ENCODE data around the gene COL27A1.

Gene COL27A1

DNA sequence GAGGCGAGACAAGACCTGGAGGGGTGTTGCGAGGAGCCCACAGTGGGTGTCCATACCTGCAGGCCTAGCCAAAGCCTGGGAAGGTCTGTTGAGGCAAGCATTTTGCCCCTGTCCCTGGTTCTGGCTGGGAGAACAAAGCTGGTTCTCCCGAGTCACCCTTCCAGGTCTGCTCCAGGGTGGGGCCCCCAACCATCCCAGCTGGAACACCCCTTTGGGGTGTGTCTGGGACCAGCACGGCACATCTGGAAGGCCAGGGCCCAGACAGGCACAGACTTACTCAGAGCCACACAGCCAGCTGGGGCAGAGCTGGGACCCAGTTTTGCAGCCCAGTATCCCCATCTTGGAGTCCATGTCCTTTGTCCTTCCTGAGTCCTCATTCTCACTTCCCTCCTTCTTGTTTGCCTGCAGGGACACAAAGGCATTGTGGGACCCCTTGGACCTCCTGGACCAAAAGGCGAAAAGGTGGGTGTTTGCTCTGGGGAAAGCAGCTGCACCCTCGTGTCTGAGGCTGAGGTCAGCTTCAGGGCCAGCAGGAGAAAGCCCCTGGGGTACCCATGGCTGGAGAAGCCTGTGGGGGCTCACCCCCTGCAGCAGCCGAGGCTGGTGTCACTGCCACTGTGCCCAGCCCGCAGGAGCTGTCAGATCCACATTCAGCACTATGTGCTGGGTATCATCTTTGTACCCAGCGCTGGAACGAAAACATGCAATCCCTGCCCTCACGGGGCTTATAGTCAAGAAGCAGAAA lies 129.2 kb downstream of the COL27A1 start:
- DNase-seq (ENCODE audit: low spot score) = no peak
- TF ChIP-seq, protein P1, sequence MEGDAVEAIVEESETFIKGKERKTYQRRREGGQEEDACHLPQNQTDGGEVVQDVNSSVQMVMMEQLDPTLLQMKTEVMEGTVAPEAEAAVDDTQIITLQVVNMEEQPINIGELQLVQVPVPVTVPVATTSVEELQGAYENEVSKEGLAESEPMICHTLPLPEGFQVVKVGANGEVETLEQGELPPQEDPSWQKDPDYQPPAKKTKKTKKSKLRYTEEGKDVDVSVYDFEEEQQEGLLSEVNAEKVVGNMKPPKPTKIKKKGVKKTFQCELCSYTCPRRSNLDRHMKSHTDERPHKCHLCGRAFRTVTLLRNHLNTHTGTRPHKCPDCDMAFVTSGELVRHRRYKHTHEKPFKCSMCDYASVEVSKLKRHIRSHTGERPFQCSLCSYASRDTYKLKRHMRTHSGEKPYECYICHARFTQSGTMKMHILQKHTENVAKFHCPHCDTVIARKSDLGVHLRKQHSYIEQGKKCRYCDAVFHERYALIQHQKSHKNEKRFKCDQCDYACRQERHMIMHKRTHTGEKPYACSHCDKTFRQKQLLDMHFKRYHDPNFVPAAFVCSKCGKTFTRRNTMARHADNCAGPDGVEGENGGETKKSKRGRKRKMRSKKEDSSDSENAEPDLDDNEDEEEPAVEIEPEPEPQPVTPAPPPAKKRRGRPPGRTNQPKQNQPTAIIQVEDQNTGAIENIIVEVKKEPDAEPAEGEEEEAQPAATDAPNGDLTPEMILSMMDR (IDR thresholded peaks at IDR 0.05; ENCODE audit: borderline replicate concordance, control extremely low read depth, extremely low read depth, insufficient read depth, missing control alignments) = no peak
- in situ Hi-C loops (cut with MboI; ENCODE audit: low sequenced_read_pairs, unreplicated experiment) = loop anchor here (10.0 kb wide), 2 partner anchors 130 to 190 kb away; partner anchors contain the start of genes COL27A1 and KIF12

DNA sequence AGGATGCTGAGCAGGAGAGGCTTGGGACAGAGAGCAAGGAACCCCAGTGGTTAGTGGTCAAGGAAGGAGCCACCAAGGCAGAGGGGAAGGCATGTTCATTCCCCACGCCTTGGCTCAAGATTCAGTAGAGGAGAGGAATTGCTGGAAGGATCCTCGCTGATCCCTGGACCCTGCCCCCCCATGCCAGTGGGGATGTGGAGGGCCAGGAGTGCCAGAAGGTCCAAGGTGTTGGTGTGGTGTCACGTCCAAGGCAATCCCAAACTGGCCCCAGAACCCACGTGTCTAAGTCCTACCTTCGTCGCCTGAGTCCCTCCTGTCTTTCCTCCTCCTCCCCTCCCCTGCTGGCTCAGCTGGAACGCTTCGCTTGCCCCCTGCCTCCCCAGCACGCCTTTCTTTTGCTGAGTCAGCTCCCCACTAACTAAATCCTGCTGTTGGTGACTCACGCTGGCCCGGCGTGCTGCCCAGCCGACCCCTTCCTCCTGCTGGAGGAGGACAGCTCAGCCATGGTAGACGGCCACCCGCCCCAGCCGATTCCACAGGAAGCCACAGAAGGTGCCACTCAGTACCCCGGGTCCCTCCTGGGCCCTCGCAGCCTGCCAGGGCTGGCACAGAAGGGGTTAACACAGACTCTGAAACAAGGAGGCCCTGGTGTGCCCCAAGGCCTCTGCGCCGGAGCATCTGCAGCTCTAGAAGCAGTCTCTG lies 130.0 kb downstream of the COL27A1 start:
- in situ Hi-C loops (cut with MboI; ENCODE audit: low sequenced_read_pairs, unreplicated experiment) = loop anchor here (10.0 kb wide), 2 partner anchors 131 to 191 kb away; partner anchors contain the start of genes COL27A1 and KIF12
- no peak for DNase-seq (ENCODE audit: low spot score)
- TF ChIP-seq, protein P1 (IDR thresholded peaks at IDR 0.05; ENCODE audit: borderline replicate concordance, control extremely low read depth, extremely low read depth, insufficient read depth, missing control alignments) = no peak

DNA sequence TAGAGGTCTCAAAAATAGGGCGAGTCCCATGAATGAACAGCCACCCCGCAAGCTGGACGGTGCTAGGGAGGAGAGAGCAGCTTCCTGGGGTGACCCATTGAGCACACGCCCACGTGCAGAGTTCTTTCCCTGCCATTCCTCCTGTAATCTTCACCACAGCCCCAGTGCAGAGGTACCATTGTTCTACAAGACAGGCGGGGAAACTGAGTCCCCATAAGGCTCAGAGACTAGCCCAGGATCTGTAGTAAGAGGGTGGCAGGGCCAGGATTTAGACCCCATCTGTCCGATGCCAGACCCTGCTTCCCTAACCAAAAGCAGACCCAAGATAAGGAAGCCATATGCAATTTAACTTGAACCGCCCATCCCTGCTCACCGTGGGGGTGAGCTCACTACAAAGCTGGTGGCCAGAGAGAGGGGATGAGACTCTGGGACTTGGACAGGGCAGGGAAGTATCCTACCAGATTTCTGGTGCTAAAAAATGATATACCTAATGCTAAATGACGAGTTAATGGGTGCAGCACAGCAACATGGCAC lies 130.9 kb downstream of the COL27A1 start:
- in situ Hi-C loops (cut with MboI; ENCODE audit: low sequenced_read_pairs, unreplicated experiment) = loop anchor here (10.0 kb wide), 2 partner anchors 131 to 191 kb away; partner anchors contain the start of genes COL27A1 and KIF12
- TF ChIP-seq, protein P1 (IDR thresholded peaks at IDR 0.05; ENCODE audit: borderline replicate concordance, control extremely low read depth, extremely low read depth, insufficient read depth, missing control alignments) = no peak
- no peak for DNase-seq (ENCODE audit: low spot score)

DNA sequence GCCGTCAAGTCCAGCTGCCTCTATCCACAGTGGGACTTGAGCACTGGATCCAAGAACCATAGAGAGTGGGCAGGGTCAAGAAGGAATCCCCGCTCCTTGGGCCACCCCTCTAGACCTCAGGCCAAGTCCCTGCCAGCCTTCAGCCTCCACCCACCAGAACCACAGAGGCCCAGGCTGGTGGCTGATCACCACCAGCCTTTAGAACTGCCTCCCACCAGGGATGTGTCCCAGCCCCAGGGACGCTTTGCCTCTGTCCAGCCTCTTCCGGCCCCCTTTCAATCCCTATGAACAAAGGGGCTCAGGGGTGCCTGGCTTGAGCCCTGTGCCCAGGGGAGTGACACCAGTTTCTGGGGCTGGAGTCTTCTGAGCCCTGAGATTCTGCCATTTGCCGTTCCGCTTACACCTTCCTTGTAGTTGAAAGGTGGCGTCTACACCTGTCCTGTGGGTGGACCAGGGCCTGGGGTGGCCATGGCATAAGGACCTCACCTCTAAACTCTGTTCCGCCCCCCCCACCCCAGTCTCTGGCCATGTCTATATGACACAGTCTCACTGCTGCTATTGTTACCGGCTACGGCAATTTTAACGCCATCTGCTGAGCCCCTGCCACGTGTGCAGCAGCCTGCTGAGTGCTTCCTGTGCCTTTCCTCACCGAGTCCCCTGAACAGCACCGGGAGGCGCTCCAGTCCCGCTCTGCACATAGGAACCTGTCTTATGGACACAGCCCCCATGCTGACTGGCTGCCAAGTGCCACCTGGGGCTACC lies 131.8 kb downstream of the COL27A1 start:
- DNase-seq (ENCODE audit: low spot score) = no peak
- TF ChIP-seq, protein P1 (IDR thresholded peaks at IDR 0.05; ENCODE audit: borderline replicate concordance, control extremely low read depth, extremely low read depth, insufficient read depth, missing control alignments) = no peak
- in situ Hi-C loops (cut with MboI; ENCODE audit: low sequenced_read_pairs, unreplicated experiment) = loop anchor here (10.0 kb wide), 2 partner anchors 132 to 192 kb away; partner anchors contain the start of genes COL27A1 and KIF12

DNA sequence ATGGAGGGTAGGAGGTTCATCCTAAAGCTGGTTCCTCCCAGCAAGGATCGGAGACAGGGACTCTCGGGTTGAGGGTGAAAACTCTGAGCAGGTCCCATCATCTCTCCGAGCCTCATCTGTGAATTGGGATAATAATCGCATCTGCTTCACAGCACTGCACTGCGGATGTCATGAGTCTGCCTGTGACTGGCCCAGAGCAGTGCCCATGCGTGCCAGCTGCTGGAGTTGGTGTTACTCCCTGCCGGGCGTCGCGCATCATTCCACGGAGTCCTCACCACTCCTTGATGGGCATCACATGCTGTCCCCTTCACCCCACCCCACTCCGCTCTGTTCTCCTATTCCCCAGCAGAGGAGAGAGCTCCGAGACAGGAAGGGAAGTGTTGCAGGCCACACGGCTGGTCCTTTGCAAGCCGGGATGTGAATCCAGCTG lies 132.4 kb downstream of the COL27A1 start:
- in situ Hi-C loops (cut with MboI; ENCODE audit: low sequenced_read_pairs, unreplicated experiment) = loop anchor here (10.0 kb wide), 2 partner anchors 133 to 193 kb away; partner anchors contain the start of genes COL27A1 and KIF12
- DNase-seq (ENCODE audit: low spot score) = no peak
- TF ChIP-seq, protein P1 (IDR thresholded peaks at IDR 0.05; ENCODE audit: borderline replicate concordance, control extremely low read depth, extremely low read depth, insufficient read depth, missing control alignments) = no peak
